ENCODE results near the gene KDM4C. TPM values are rescaled to one million over a fixed set of nuclear protein-coding genes. Genes with fewer than 3 reads are reported as not detected.

Gene KDM4C
- total RNA-seq, 2 donors from 2014 or later = 12.8 to 31.5 TPM

GRCh38 chr9:7104625-7105024 lies 346.9 kb downstream of the KDM4C start:
- TF ChIP-seq, protein P1, sequence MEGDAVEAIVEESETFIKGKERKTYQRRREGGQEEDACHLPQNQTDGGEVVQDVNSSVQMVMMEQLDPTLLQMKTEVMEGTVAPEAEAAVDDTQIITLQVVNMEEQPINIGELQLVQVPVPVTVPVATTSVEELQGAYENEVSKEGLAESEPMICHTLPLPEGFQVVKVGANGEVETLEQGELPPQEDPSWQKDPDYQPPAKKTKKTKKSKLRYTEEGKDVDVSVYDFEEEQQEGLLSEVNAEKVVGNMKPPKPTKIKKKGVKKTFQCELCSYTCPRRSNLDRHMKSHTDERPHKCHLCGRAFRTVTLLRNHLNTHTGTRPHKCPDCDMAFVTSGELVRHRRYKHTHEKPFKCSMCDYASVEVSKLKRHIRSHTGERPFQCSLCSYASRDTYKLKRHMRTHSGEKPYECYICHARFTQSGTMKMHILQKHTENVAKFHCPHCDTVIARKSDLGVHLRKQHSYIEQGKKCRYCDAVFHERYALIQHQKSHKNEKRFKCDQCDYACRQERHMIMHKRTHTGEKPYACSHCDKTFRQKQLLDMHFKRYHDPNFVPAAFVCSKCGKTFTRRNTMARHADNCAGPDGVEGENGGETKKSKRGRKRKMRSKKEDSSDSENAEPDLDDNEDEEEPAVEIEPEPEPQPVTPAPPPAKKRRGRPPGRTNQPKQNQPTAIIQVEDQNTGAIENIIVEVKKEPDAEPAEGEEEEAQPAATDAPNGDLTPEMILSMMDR (conservative IDR thresholded peaks at IDR 0.05) = no peak
- Histone ChIP-seq H3K9me3 (ENCODE audit: control insufficient read depth, low read length) (peaks cover 4% of the 10 kb centered on the region), H3K36me3 (ENCODE audit: control insufficient read depth, insufficient read depth, low read length) (peaks cover 9% of the 10 kb centered on the region), H3K27ac (ENCODE audit: low read depth, low read length) (no peak overlapping the region), H3K27me3 (ENCODE audit: control insufficient read depth, insufficient read depth, low read length, poor library complexity, severe bottlenecking) (no peaks in the 10 kb centered on the region), H3K4me3 (ENCODE audit: low read length) (no peak overlapping the region), H3K4me1 (ENCODE audit: control insufficient read depth, insufficient read depth, low read length) (no peaks in the 10 kb centered on the region), H3K9ac (ENCODE audit: extremely low read depth, low read length, poor library complexity, severe bottlenecking) (no peak overlapping the region)
- Mint-ChIP-seq H3K4me3 (no peak overlapping the region), H3K9me3 (peaks cover 11% of the 10 kb centered on the region), H3K27ac (no peak overlapping the region), H3K4me1 (peaks cover 13% of the 10 kb centered on the region), H3K36me3 (ENCODE audit: low read depth) (peaks cover 26% of the 10 kb centered on the region), H3K27me3 (ENCODE audit: insufficient read depth) (peaks cover under 1% of the 10 kb centered on the region)
- 87 to 100% methylated on average over 1 to 2 of the region's 2 CpGs for WGBS, 2 experiments (ENCODE audit: insufficient coverage in 1 of 2, insufficient read length in 1 of 2)
- no peak for DNase-seq

DNA sequence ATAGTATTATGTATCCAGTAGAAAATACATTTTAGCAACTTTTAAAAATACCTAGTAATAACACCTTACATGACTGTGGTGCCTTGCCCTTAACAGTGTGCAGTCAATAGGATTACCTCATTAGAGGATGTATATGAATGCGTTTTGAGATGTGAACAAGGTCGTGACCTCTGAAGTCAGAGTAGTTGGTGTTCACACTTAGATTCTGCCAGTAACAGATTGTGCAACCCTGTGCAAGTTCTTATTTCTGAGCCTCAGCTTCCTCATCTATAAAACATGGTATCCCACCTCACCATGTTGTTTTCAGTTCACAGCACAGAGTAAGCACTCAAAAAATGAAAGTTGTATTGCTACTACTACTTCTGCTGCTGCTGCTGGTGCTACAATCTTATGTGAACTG lies 347.3 kb downstream of the KDM4C start:
- Mint-ChIP-seq H3K36me3 (ENCODE audit: low read depth) (peaks cover 28% of the 10 kb centered on the region), H3K4me3 (no peak overlapping the region), H3K27me3 (ENCODE audit: insufficient read depth) (no peaks in the 10 kb centered on the region), H3K4me1 (peaks cover 13% of the 10 kb centered on the region), H3K27ac (no peak overlapping the region), H3K9me3 (peaks cover 8% of the 10 kb centered on the region)
- H3K4me1 ChIP-seq (ENCODE audit: control insufficient read depth, insufficient read depth, low read length) = no peaks in the 10 kb centered on the region
- H3K27ac ChIP-seq (ENCODE audit: low read depth, low read length) = no peak overlapping the region
- no peak overlapping the region for H3K9ac ChIP-seq (ENCODE audit: extremely low read depth, low read length, poor library complexity, severe bottlenecking)
- peaks cover 9% of the 10 kb centered on the region for H3K36me3 ChIP-seq (ENCODE audit: control insufficient read depth, insufficient read depth, low read length)
- TF ChIP-seq, protein P1 (conservative IDR thresholded peaks at IDR 0.05) = no peak
- 88 to 96% methylated on average over 2 of the region's 2 CpGs for WGBS, 2 experiments (ENCODE audit: insufficient coverage in 1 of 2, insufficient read length in 1 of 2)
- H3K9me3 ChIP-seq (ENCODE audit: control insufficient read depth, low read length) = peaks cover 1% of the 10 kb centered on the region
- no peak overlapping the region for H3K4me3 ChIP-seq (ENCODE audit: low read length)
- DNase-seq = no peak
- no peaks in the 10 kb centered on the region for H3K27me3 ChIP-seq (ENCODE audit: control insufficient read depth, insufficient read depth, low read length, poor library complexity, severe bottlenecking)

- H3K4me3 ChIP-seq (ENCODE audit: low read length) = no peak overlapping the region
- no peak overlapping the region for H3K27ac Mint-ChIP-seq
- H3K27ac ChIP-seq (ENCODE audit: low read depth, low read length) = no peak overlapping the region
- no peaks in the 10 kb centered on the region for H3K27me3 Mint-ChIP-seq (ENCODE audit: insufficient read depth)
- no peaks in the 10 kb centered on the region for H3K9me3 Mint-ChIP-seq
- H3K9me3 ChIP-seq (ENCODE audit: control insufficient read depth, low read length) = no peaks in the 10 kb centered on the region
- peaks cover 8% of the 10 kb centered on the region for H3K4me1 Mint-ChIP-seq
- DNase-seq = no peak
- H3K36me3 ChIP-seq (ENCODE audit: control insufficient read depth, insufficient read depth, low read length) = peaks cover 4% of the 10 kb centered on the region
- H3K27me3 ChIP-seq (ENCODE audit: control insufficient read depth, insufficient read depth, low read length, poor library complexity, severe bottlenecking) = no peaks in the 10 kb centered on the region
- no peaks in the 10 kb centered on the region for H3K4me1 ChIP-seq (ENCODE audit: control insufficient read depth, insufficient read depth, low read length)
- peaks cover 15% of the 10 kb centered on the region for H3K36me3 Mint-ChIP-seq (ENCODE audit: low read depth)
- TF ChIP-seq, protein P1 (conservative IDR thresholded peaks at IDR 0.05) = no peak
- no peak overlapping the region for H3K9ac ChIP-seq (ENCODE audit: extremely low read depth, low read length, poor library complexity, severe bottlenecking)
- no peak overlapping the region for H3K4me3 Mint-ChIP-seq
Observed at GRCh38 chr9:7108936-7109335, 351.2 kb downstream of the KDM4C start.

Data from endodermal cell (in vitro differentiated cells).